Left ventricle myocardium inferior (tissue), 1 donor: ENCODE data around the gene NDUFS6. TPM values are rescaled to one million over a fixed set of nuclear protein-coding genes. Genes with fewer than 3 reads are reported as not detected.

ENCODE experiments used
- DNase-seq: peaks from one replicate; pipeline ENCODE4 v3.0.0-alpha.2; 2020
- H3K27ac ChIP-seq: fragments of 200-600 bp; replicated peaks from 2 replicates; pipeline ENCODE4 v1.8.0; 2021
- H3K27me3 ChIP-seq: fragments of 200-600 bp; 2 replicates; pipeline ENCODE4 v1.8.0; 2021; ENCODE audit warnings: low read depth
- H3K36me3 ChIP-seq: fragments of 200-600 bp; 2 replicates; pipeline ENCODE4 v1.8.0; 2021
- H3K4me1 ChIP-seq: fragments of 200-600 bp; 2 replicates; pipeline ENCODE4 v1.8.0; 2021
- H3K4me3 ChIP-seq: fragments of 200-600 bp; 2 replicates; pipeline ENCODE4 v1.8.0; 2021; ENCODE audit warnings: mild to moderate bottlenecking, moderate library complexity
- H3K9me3 ChIP-seq: fragments of 200-600 bp; replicated peaks from 2 replicates; pipeline ENCODE4 v1.8.0; 2021
- intact Hi-C: fragments of 100-400 bp; cut with micrococcal nuclease; formaldehyde crosslinking; loops from one replicate; pipeline ENCODE4 v1.11.0; 2022
- total RNA-seq: library from RNA; stranded (reverse); fragmentation: NEBNext Ultra II Directional; extraction: Animal tissue kit (Norgen Biotek cat#: 25700); gene quantifications from one replicate; pipeline ENCODE4 v1.2.1, GENCODE V29; 2021
- TF ChIP-seq, protein P1 (sequence below): fragments of 200-600 bp; IDR thresholded peaks from 2 replicates; pipeline ENCODE4 v1.8.0; 2021; ENCODE audit warnings: antibody characterized with exemption, mild to moderate bottlenecking, borderline replicate concordance
- donor health status: DM: no; HTN: yes; CAD: no; lungs with severe emphysema.

NDUFS6 gene
- total RNA-seq, 1 donor from 2014 or later = 122 TPM

DNA sequence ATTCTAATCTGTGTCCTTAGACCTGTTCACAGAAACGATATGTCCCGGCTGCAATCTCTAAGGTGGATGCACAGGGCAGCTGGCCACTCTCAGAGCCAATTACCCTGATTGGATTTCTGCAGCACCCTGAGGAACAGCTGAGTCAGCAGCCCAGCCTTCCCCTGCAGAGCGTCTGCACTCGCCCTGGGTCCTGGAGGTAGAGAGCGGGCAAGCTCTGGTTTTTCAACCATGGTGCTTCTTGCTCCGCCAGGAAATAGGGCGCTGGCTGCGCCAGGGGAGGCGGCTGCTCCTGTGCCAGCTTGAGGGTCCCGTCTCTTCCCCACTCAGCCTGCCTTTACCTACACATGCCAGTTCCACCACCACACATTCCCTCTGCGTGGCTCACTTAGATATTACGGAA lies 19.2 kb downstream of the NDUFS6 start:
- Histone ChIP-seq H3K27ac (no peak overlapping the region), H3K4me1 (peaks cover 6% of the 10 kb centered on the region), H3K9me3 (no peaks in the 10 kb centered on the region), H3K27me3 (no peaks in the 10 kb centered on the region), H3K4me3 (no peak overlapping the region), H3K36me3 (peaks cover 97% of the 10 kb centered on the region)
- no peak for DNase-seq
- TF ChIP-seq, protein P1, sequence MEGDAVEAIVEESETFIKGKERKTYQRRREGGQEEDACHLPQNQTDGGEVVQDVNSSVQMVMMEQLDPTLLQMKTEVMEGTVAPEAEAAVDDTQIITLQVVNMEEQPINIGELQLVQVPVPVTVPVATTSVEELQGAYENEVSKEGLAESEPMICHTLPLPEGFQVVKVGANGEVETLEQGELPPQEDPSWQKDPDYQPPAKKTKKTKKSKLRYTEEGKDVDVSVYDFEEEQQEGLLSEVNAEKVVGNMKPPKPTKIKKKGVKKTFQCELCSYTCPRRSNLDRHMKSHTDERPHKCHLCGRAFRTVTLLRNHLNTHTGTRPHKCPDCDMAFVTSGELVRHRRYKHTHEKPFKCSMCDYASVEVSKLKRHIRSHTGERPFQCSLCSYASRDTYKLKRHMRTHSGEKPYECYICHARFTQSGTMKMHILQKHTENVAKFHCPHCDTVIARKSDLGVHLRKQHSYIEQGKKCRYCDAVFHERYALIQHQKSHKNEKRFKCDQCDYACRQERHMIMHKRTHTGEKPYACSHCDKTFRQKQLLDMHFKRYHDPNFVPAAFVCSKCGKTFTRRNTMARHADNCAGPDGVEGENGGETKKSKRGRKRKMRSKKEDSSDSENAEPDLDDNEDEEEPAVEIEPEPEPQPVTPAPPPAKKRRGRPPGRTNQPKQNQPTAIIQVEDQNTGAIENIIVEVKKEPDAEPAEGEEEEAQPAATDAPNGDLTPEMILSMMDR = no peak
- intact Hi-C loops = no loop called here

DNA sequence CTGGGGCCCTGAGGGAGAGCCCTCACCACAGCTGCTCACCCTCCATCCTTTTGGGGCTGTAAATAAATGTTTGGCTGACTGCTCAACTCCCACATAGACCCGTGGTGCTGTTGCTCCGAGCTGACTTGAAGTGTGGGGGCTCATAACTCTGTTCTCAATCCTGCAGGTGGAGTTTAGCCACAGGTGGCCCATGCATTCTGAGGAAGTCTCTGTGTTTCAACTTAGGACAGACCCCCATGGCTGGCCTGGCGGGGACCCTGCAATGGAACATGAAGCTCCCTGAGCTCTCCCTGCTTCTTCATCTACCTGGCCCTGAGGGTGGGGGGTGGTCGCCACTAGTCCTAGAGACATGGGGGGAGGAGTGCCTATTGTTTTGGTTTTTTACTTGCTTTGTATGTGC lies 19.7 kb downstream of the NDUFS6 start:
- intact Hi-C loops = no loop called here
- Histone ChIP-seq H3K4me3 (no peak overlapping the region), H3K9me3 (no peaks in the 10 kb centered on the region), H3K27ac (no peak overlapping the region), H3K4me1 (peaks cover 6% of the 10 kb centered on the region), H3K36me3 (peaks cover 97% of the 10 kb centered on the region), H3K27me3 (no peaks in the 10 kb centered on the region)
- TF ChIP-seq, protein P1 = no peak
- no peak for DNase-seq

DNA sequence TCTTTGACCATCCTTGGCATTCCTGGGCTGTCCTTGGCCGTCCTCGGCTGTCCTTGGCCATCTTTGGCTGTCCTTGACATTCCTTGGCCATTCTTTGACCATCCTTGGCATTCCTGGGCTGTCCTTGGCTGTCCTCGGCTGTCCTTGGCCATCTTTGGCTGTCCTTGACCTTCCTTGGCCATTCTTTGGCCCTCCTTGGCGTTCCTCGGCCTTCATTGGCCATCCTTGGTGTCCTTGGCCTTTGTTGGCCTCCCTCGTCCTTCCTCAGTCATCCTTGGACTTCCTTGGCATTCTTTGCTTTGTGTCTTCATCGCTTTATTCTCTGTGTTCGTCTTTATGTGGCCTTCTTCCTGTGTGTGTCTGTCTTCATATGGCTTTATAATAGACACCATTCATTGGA lies 20.7 kb downstream of the NDUFS6 start:
- peaks cover 6% of the 10 kb centered on the region for H3K4me1 ChIP-seq
- TF ChIP-seq, protein P1 = no peak
- H3K27me3 ChIP-seq = no peaks in the 10 kb centered on the region
- no peak for DNase-seq
- no peak overlapping the region for H3K4me3 ChIP-seq
- H3K9me3 ChIP-seq = no peaks in the 10 kb centered on the region
- no peak overlapping the region for H3K27ac ChIP-seq
- intact Hi-C loops = no loop called here
- peaks cover 97% of the 10 kb centered on the region for H3K36me3 ChIP-seq

DNA sequence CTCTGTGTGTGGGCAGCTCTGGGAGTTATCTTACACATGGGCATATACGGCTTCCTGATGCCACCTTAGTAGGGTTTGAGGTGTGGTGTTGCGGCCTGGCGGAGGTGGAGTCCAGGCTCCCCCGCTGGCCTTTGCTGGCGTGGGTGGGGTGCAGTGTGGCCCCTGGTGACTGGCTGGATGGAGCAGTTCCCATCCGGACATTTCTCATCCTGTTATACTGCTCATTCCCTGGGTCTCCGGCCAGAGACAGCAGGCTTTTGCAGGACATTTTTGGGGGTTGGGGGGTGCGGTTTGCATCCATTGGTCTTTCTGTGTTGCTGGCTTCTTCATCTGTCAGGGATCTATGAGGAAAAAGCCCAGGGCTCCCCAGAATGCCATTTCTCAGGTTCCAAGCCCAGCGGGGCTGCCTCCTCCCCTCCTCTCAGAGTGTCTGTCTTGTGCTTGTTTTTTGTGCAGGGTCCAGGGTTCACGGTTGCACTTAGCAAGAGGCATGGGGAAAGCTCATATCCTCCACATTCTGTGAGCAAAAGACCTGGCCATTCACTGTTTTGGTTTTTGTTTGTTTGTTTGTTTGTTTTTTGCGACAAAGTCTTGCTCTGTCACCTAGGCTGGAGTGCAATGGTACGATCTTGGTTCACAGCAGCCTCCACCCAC lies 22.3 kb downstream of the NDUFS6 start:
- no peaks in the 10 kb centered on the region for H3K27me3 ChIP-seq
- DNase-seq = no peak
- TF ChIP-seq, protein P1 = no peak
- H3K27ac ChIP-seq = no peak overlapping the region
- H3K4me1 ChIP-seq = peaks cover 6% of the 10 kb centered on the region
- H3K36me3 ChIP-seq = peaks cover 81% of the 10 kb centered on the region
- H3K9me3 ChIP-seq = no peaks in the 10 kb centered on the region
- no peak overlapping the region for H3K4me3 ChIP-seq
- intact Hi-C loops = no loop called here

DNA sequence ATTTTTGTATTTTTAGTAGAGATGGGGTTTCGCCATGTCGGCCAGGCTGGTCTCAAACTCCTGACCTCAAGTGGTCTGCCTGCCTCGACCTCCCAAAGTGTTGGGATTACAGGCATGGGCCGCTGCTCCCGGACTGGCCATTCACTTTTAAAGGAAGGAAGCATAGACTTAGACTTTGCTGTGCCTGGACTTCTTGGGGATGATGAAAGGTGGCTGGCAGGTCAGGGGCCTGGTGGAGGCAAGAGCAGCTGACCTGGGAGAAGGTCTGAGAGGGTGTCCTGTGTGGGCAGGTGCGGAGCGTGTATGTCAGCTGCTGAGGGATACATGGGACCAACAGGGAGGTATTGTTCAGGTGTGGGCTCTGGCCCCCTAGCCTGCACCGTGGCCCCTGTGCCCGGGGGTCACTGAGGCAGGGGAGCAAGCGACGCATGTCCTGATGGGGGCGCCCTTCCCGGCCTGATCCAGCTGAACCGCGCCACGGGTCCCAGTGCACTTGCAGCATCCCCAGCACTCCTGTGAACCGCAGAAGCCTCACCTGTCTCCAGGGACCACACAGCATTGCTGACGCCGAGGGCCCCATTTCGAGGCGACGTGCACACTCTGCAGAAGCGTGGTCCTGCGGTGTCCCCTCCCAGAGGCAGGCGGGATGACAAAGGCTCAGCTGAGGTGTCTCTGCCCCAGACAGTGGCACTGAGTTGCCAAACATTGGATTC lies 23.1 kb downstream of the NDUFS6 start:
- no peak for DNase-seq

More for the DNA sequence above, 23.1 kb downstream of the NDUFS6 start:
- no peak overlapping the region for H3K4me3 ChIP-seq
- no peak overlapping the region for H3K27ac ChIP-seq
- H3K4me1 ChIP-seq = peaks cover 6% of the 10 kb centered on the region
- H3K27me3 ChIP-seq = no peaks in the 10 kb centered on the region
- peaks cover 76% of the 10 kb centered on the region for H3K36me3 ChIP-seq
- intact Hi-C loops = no loop called here
- TF ChIP-seq, protein P1 = no peak
- no peaks in the 10 kb centered on the region for H3K9me3 ChIP-seq
